ENCODE data around the gene HSD17B7.

Gene HSD17B7

GRCh38 chr1:162755306-162755705 lies 35.2 kb upstream of the HSD17B7 start:
- TF ChIP-seq CTCF (IDR thresholded peaks at IDR 0.05; ENCODE audit: low read depth, low read length), result no peak
- no peak for TF ChIP-seq MAX (IDR thresholded peaks at IDR 0.05; ENCODE audit: low read depth, low read length)
- no peak for TF ChIP-seq MYC (IDR thresholded peaks at IDR 0.05; ENCODE audit: low read depth, low read length)
- TF ChIP-seq POLR2A (IDR thresholded peaks at IDR 0.05; ENCODE audit: extremely low read depth, insufficient read length), result no peak
- no peak for DNase-seq (ENCODE audit: low read depth)
- H3K4me3 ChIP-seq (ENCODE audit: low read depth, low read length), result no peak overlapping the region

GRCh38 chr1:162756523-162756922 lies 34.0 kb upstream of the HSD17B7 start:
- H3K4me3 ChIP-seq (ENCODE audit: low read depth, low read length), result no peak overlapping the region
- no peak for DNase-seq (ENCODE audit: low read depth)
- TF ChIP-seq CTCF (IDR thresholded peaks at IDR 0.05; ENCODE audit: low read depth, low read length) (no peak), POLR2A (IDR thresholded peaks at IDR 0.05; ENCODE audit: extremely low read depth, insufficient read length) (no peak), MAX (IDR thresholded peaks at IDR 0.05; ENCODE audit: low read depth, low read length) (no peak), MYC (IDR thresholded peaks at IDR 0.05; ENCODE audit: low read depth, low read length) (no peak)

GRCh38 chr1:162757476-162757875 lies 33.0 kb upstream of the HSD17B7 start:
- no peak overlapping the region for H3K4me3 ChIP-seq (ENCODE audit: low read depth, low read length)
- TF ChIP-seq POLR2A (IDR thresholded peaks at IDR 0.05; ENCODE audit: extremely low read depth, insufficient read length), result no peak
- TF ChIP-seq CTCF (IDR thresholded peaks at IDR 0.05; ENCODE audit: low read depth, low read length), result no peak
- TF ChIP-seq MYC (IDR thresholded peaks at IDR 0.05; ENCODE audit: low read depth, low read length), result no peak
- TF ChIP-seq MAX (IDR thresholded peaks at IDR 0.05; ENCODE audit: low read depth, low read length), result no peak
- DNase-seq (ENCODE audit: low read depth), result no peak

GRCh38 chr1:162765788-162766187 lies 24.7 kb upstream of the HSD17B7 start:
- no peak overlapping the region for H3K4me3 ChIP-seq (ENCODE audit: low read depth, low read length)
- no peak for DNase-seq (ENCODE audit: low read depth)
- TF ChIP-seq MYC (IDR thresholded peaks at IDR 0.05; ENCODE audit: low read depth, low read length) (no peak), MAX (IDR thresholded peaks at IDR 0.05; ENCODE audit: low read depth, low read length) (no peak), CTCF (IDR thresholded peaks at IDR 0.05; ENCODE audit: low read depth, low read length) (no peak), POLR2A (IDR thresholded peaks at IDR 0.05; ENCODE audit: extremely low read depth, insufficient read length) (no peak)

- no peak for DNase-seq (ENCODE audit: low read depth)
- TF ChIP-seq POLR2A (IDR thresholded peaks at IDR 0.05; ENCODE audit: extremely low read depth, insufficient read length) (no peak), MAX (IDR thresholded peaks at IDR 0.05; ENCODE audit: low read depth, low read length) (no peak), CTCF (IDR thresholded peaks at IDR 0.05; ENCODE audit: low read depth, low read length) (no peak), MYC (IDR thresholded peaks at IDR 0.05; ENCODE audit: low read depth, low read length) (no peak)
- no peak overlapping the region for H3K4me3 ChIP-seq (ENCODE audit: low read depth, low read length)
Measured at GRCh38 chr1:162772571-162773154, 17.8 kb upstream of the HSD17B7 start.
